Glomerular endothelial cell (primary cell): ENCODE measurements around the gene BAHCC1. TPM values are rescaled to one million over a fixed set of nuclear protein-coding genes. Genes with fewer than 3 reads are reported as not detected.

Experiments
- DNase-seq: peaks from one replicate; pipeline ENCODE4 v3.0.0-alpha.2; 2011; ENCODE audit warnings: low read depth, low spot score; ENCODE audit errors: extremely low read depth
- total RNA-seq: library from RNA; depleted of rRNA; stranded (reverse); fragments of >200 nt; gene quantifications from 2 replicates; pipeline ENCODE4 v1.2.3, GENCODE V29; 2015

The BAHCC1 gene
- total RNA-seq, 1 donor from 2014 or later, result 30.5 TPM

- DNase-seq, result no peak
These were observed 28.6 kb upstream of the BAHCC1 start for GRCh38 chr17:81366648-81367047.

- DNase-seq, result no peak
These were observed 28.1 kb upstream of the BAHCC1 start for GRCh38 chr17:81367171-81367570.

- no peak for DNase-seq
These were observed 26.9 kb upstream of the BAHCC1 start for GRCh38 chr17:81368161-81369022.

- no peak for DNase-seq
These were observed 25.0 kb upstream of the BAHCC1 start for GRCh38 chr17:81370294-81370693.

GRCh38 chr17:81371910-81372760 is 23.1 kb upstream of the BAHCC1 start:
- no peak for DNase-seq

- DNase-seq, result no peak
These were observed 21.6 kb upstream of the BAHCC1 start for GRCh38 chr17:81373536-81374160.

GRCh38 chr17:81374890-81375289 is 20.4 kb upstream of the BAHCC1 start:
- DNase-seq, result no peak

- DNase-seq, result no peak
These were observed 18.1 kb upstream of the BAHCC1 start for GRCh38 chr17:81376946-81377714.

GRCh38 chr17:81378941-81379511 is 16.2 kb upstream of the BAHCC1 start:
- no peak for DNase-seq

- DNase-seq, result no peak
These were observed 15.7 kb upstream of the BAHCC1 start for GRCh38 chr17:81379523-81379942.

- no peak for DNase-seq
These were observed 15.1 kb upstream of the BAHCC1 start for GRCh38 chr17:81380131-81380530.

GRCh38 chr17:81380666-81381518 is 14.4 kb upstream of the BAHCC1 start:
- no peak for DNase-seq

GRCh38 chr17:81381632-81382577 is 13.4 kb upstream of the BAHCC1 start:
- no peak for DNase-seq

- DNase-seq, result no peak
These were observed 12.4 kb upstream of the BAHCC1 start for GRCh38 chr17:81382851-81383250.

GRCh38 chr17:81383504-81384421 is 11.5 kb upstream of the BAHCC1 start:
- no peak for DNase-seq

- DNase-seq, result no peak
These were observed 10.3 kb upstream of the BAHCC1 start for GRCh38 chr17:81384929-81385319.
